ENCODE data around the gene NUTM2G.
"Not testable (repeated sequence)": the region's sequence is repeated elsewhere in the genome, so short reads cannot be mapped to it uniquely, and the experiment has no call there.

NUTM2G gene

GRCh38 chr9:96918550-96918949 lies 10.1 kb upstream of the NUTM2G start:
- H3K4me3 ChIP-seq (replicated peaks; ENCODE audit: low read depth, low read length); DNase-seq (ENCODE audit: extremely low read depth, low read depth): not testable (repeated sequence)

- H3K4me3 ChIP-seq (replicated peaks; ENCODE audit: low read depth, low read length), result not testable (repeated sequence)
Measured at GRCh38 chr9:96920803-96921202, 7.8 kb upstream of the NUTM2G start.

GRCh38 chr9:96925587-96925986 lies 3.1 kb upstream of the NUTM2G start:
- H3K4me3 ChIP-seq (replicated peaks; ENCODE audit: low read depth, low read length); DNase-seq (ENCODE audit: extremely low read depth, low read depth): not testable (repeated sequence)

More at GRCh38 chr9:96920803-96921202, 7.8 kb upstream of the NUTM2G start:
- DNase-seq (ENCODE audit: extremely low read depth, low read depth), result not testable (repeated sequence)

- not testable (repeated sequence) for DNase-seq (ENCODE audit: extremely low read depth, low read depth); H3K4me3 ChIP-seq (replicated peaks; ENCODE audit: low read depth, low read length)
Measured at GRCh38 chr9:96931665-96932064, 3.0 kb downstream of the NUTM2G start.

GRCh38 chr9:96934097-96934496 lies 5.5 kb downstream of the NUTM2G start:
- not testable (repeated sequence) for H3K4me3 ChIP-seq (replicated peaks; ENCODE audit: low read depth, low read length); DNase-seq (ENCODE audit: extremely low read depth, low read depth)

- H3K4me3 ChIP-seq (replicated peaks; ENCODE audit: low read depth, low read length); DNase-seq (ENCODE audit: extremely low read depth, low read depth): not testable (repeated sequence)
Measured at GRCh38 chr9:96934706-96935105, 6.1 kb downstream of the NUTM2G start.

GRCh38 chr9:96935401-96935800 lies 6.8 kb downstream of the NUTM2G start:
- not testable (repeated sequence) for DNase-seq (ENCODE audit: extremely low read depth, low read depth); H3K4me3 ChIP-seq (replicated peaks; ENCODE audit: low read depth, low read length)

GRCh38 chr9:96937442-96937841 lies 8.8 kb downstream of the NUTM2G start:
- DNase-seq (ENCODE audit: extremely low read depth, low read depth), result not testable (repeated sequence)

GRCh38 chr9:96938957-96939665 lies 10.5 kb downstream of the NUTM2G start:
- DNase-seq (ENCODE audit: extremely low read depth, low read depth); H3K4me3 ChIP-seq (replicated peaks; ENCODE audit: low read depth, low read length): not testable (repeated sequence)

More at GRCh38 chr9:96937442-96937841, 8.8 kb downstream of the NUTM2G start:
- H3K4me3 ChIP-seq (replicated peaks; ENCODE audit: low read depth, low read length), result not testable (repeated sequence)

GRCh38 chr9:96940982-96941381 lies 12.3 kb downstream of the NUTM2G start:
- DNase-seq (ENCODE audit: extremely low read depth, low read depth); H3K4me3 ChIP-seq (replicated peaks; ENCODE audit: low read depth, low read length): not testable (repeated sequence)

- H3K4me3 ChIP-seq (replicated peaks; ENCODE audit: low read depth, low read length); DNase-seq (ENCODE audit: extremely low read depth, low read depth): not testable (repeated sequence)
Measured at GRCh38 chr9:96941628-96942027, 13.0 kb downstream of the NUTM2G start.

- H3K4me3 ChIP-seq (replicated peaks; ENCODE audit: low read depth, low read length); DNase-seq (ENCODE audit: extremely low read depth, low read depth): not testable (repeated sequence)
Measured at GRCh38 chr9:96942181-96942580, 13.5 kb downstream of the NUTM2G start.

- H3K4me3 ChIP-seq (replicated peaks; ENCODE audit: low read depth, low read length); DNase-seq (ENCODE audit: extremely low read depth, low read depth): not testable (repeated sequence)
Measured at GRCh38 chr9:96949346-96949745, 20.7 kb downstream of the NUTM2G start.

- H3K4me3 ChIP-seq (replicated peaks; ENCODE audit: low read depth, low read length); DNase-seq (ENCODE audit: extremely low read depth, low read depth): not testable (repeated sequence)
Measured at GRCh38 chr9:96950539-96950938, 21.9 kb downstream of the NUTM2G start.

GRCh38 chr9:96967591-96967990 lies 38.9 kb downstream of the NUTM2G start:
- H3K4me3 ChIP-seq (replicated peaks; ENCODE audit: low read depth, low read length); DNase-seq (ENCODE audit: extremely low read depth, low read depth): not testable (repeated sequence)

- not testable (repeated sequence) for DNase-seq (ENCODE audit: extremely low read depth, low read depth); H3K4me3 ChIP-seq (replicated peaks; ENCODE audit: low read depth, low read length)
Measured at GRCh38 chr9:96972552-96972951, 43.9 kb downstream of the NUTM2G start.

- DNase-seq (ENCODE audit: extremely low read depth, low read depth); H3K4me3 ChIP-seq (replicated peaks; ENCODE audit: low read depth, low read length): not testable (repeated sequence)
Measured at GRCh38 chr9:96974037-96974436, 45.4 kb downstream of the NUTM2G start.

GRCh38 chr9:96983496-96984122 lies 55.0 kb downstream of the NUTM2G start:
- not testable (repeated sequence) for DNase-seq (ENCODE audit: extremely low read depth, low read depth)

GRCh38 chr9:96984139-96984538 lies 55.5 kb downstream of the NUTM2G start:
- H3K4me3 ChIP-seq (replicated peaks; ENCODE audit: low read depth, low read length); DNase-seq (ENCODE audit: extremely low read depth, low read depth): not testable (repeated sequence)

More at GRCh38 chr9:96983496-96984122, 55.0 kb downstream of the NUTM2G start:
- H3K4me3 ChIP-seq (replicated peaks; ENCODE audit: low read depth, low read length), result not testable (repeated sequence)
